IMR-90 (cell line): Measurements from ENCODE around the gene FBXL20. TPM values are rescaled to one million over a fixed set of nuclear protein-coding genes. Genes with fewer than 3 reads are reported as not detected.

ENCODE experiments used
- ATAC-seq: fragments of 200-7000 bp; cut with Tn5 transposase; 2 replicates; pipeline ENCODE4 v1.9.1; 2020; ENCODE audit warnings: low read depth, mild to moderate bottlenecking, moderate library complexity
- BruUV-seq: library from RNA; stranded (reverse); fragments of 400-500 nt; replicated peaks from 2 replicates; lab custom pipeline; 2021; lab: Mats Ljungman, UMichigan
- CTCF ChIA-PET: fragments of 300-600 bp; formaldehyde crosslinking; extraction: SDS; loops from one replicate; lab custom pipeline; 2021; ENCODE audit warnings: antibody characterized with exemption; lab: Yijun Ruan, JAX
- POLR2A ChIA-PET: fragments of 300-600 bp; sonication (Branson Sonifier 250); formaldehyde crosslinking; loops from one replicate; lab custom pipeline; 2022; ENCODE audit warnings: antibody characterized with exemption; ENCODE audit not compliant: unreplicated experiment; lab: Charles Lee
- DNase-seq: peaks from one replicate; pipeline ENCODE4 v3.0.0; 2013
- H2AFZ ChIP-seq: replicated peaks from 2 replicates; pipeline ENCODE3; 2013; ENCODE audit warnings: low read length, mild to moderate bottlenecking; ENCODE audit not compliant: poor library complexity
- H2AK5ac ChIP-seq: 2 replicates; pipeline ENCODE4 v1.6.1; 2013; ENCODE audit warnings: low read depth, low read length, inconsistent platforms
- H2AK9ac ChIP-seq: replicated peaks from 2 replicates; pipeline ENCODE3; 2013; ENCODE audit warnings: mild to moderate bottlenecking, low read depth, low read length, moderate library complexity; ENCODE audit not compliant: poor library complexity
- H2BK120ac ChIP-seq: 2 replicates; pipeline ENCODE4 v1.6.1; 2013; ENCODE audit warnings: low read depth, low read length, inconsistent platforms
- H2BK15ac ChIP-seq: 3 replicates; pipeline ENCODE4 v1.6.1; 2013; ENCODE audit warnings: low read depth, low read length, inconsistent platforms
- H2BK20ac ChIP-seq: 2 replicates; pipeline ENCODE4 v1.6.1; 2013; ENCODE audit warnings: low read depth, mild to moderate bottlenecking, inconsistent platforms, low read length, moderate library complexity
- H2BK5ac ChIP-seq: 2 replicates; pipeline ENCODE4 v1.6.1; 2013; ENCODE audit warnings: mild to moderate bottlenecking, low read depth, low read length, inconsistent platforms; ENCODE audit not compliant: poor library complexity, severe bottlenecking
- H3K14ac ChIP-seq: replicated peaks from 2 replicates; pipeline ENCODE4 v1.6.1; 2013; ENCODE audit warnings: low read depth, low read length, inconsistent platforms
- H3K18ac ChIP-seq: 2 replicates; pipeline ENCODE4 v1.6.1; 2013; ENCODE audit warnings: low read depth, low read length, control low read depth
- H3K23ac ChIP-seq: 2 replicates; pipeline ENCODE4 v1.6.1; 2013; ENCODE audit warnings: low read depth, low read length, inconsistent platforms
- H3K27ac ChIP-seq: 2 replicates; pipeline ENCODE4 v1.5.1; 2013; ENCODE audit warnings: mild to moderate bottlenecking, control low read depth, low read length; ENCODE audit not compliant: insufficient read depth
- H3K27me3 ChIP-seq: 2 replicates; pipeline ENCODE4 v1.6.1; 2013; ENCODE audit warnings: low read length; ENCODE audit not compliant: control insufficient read depth, insufficient read depth
- H3K36me3 ChIP-seq: 2 replicates; pipeline ENCODE4 v1.6.1; 2013; ENCODE audit warnings: low read length, mixed read lengths; ENCODE audit not compliant: control insufficient read depth, insufficient read depth
- H3K4ac ChIP-seq: 2 replicates; pipeline ENCODE4 v1.6.1; 2013; ENCODE audit warnings: low read depth, low read length, inconsistent platforms
- H3K4me1 ChIP-seq: 2 replicates; pipeline ENCODE4 v1.6.1; 2013; ENCODE audit warnings: low read length, mixed read lengths; ENCODE audit not compliant: control insufficient read depth, insufficient read depth
- H3K4me2 ChIP-seq: 2 replicates; pipeline ENCODE4 v1.6.1; 2013; ENCODE audit warnings: low read depth, mild to moderate bottlenecking, control low read depth, low read length, moderate library complexity
- H3K4me3 ChIP-seq: 2 replicates; pipeline ENCODE4 v1.5.1; 2013; ENCODE audit warnings: low read depth, mild to moderate bottlenecking, control low read depth, low read length, moderate library complexity; ENCODE audit not compliant: insufficient read depth
- H3K56ac ChIP-seq: 2 replicates; pipeline ENCODE4 v1.6.1; 2013; ENCODE audit warnings: low read length, inconsistent platforms; ENCODE audit not compliant: insufficient read depth; ENCODE audit errors: extremely low read depth
- H3K79me1 ChIP-seq, 2 experiments: 2 replicates each; pipeline ENCODE4 v1.6.1; 2013; ENCODE audit warnings: low read length in 2 of 2, inconsistent platforms in 1 of 2, low read depth in 1 of 2
- H3K9ac ChIP-seq: 2 replicates; pipeline ENCODE4 v1.6.1; 2013; ENCODE audit warnings: low read depth, low read length, control low read depth
- H3K9me1 ChIP-seq: 2 replicates; pipeline ENCODE4 v1.6.1; 2013; ENCODE audit warnings: low read length, inconsistent platforms; ENCODE audit not compliant: insufficient read depth
- H3K9me3 ChIP-seq: 2 replicates; pipeline ENCODE4 v1.6.1; 2013; ENCODE audit warnings: low read length; ENCODE audit not compliant: control insufficient read depth, insufficient read depth
- H4K20me1 ChIP-seq: 2 replicates; pipeline ENCODE4 v1.6.1; 2013; ENCODE audit warnings: low read length, inconsistent platforms; ENCODE audit not compliant: insufficient read depth
- H4K5ac ChIP-seq: 2 replicates; pipeline ENCODE4 v1.6.1; 2013; ENCODE audit warnings: mild to moderate bottlenecking, low read depth, low read length, control low read depth
- H4K8ac ChIP-seq, 2 experiments: 2 replicates each; pipeline ENCODE4 v1.6.1; 2013; ENCODE audit warnings: low read depth in 2 of 2, low read length in 2 of 2, control low read depth in 1 of 2, inconsistent platforms in 1 of 2
- H4K91ac ChIP-seq: 2 replicates; pipeline ENCODE4 v1.6.1; 2013; ENCODE audit warnings: low read depth, low read length, inconsistent platforms; ENCODE audit not compliant: insufficient read depth
- BHLHE40 ChIP-seq: fragments of 150-350 bp; IDR thresholded peaks from 2 replicates; pipeline ENCODE4 v1.6.1; 2016; ENCODE audit warnings: mild to moderate bottlenecking, low read depth, low read length
- CEBPB ChIP-seq: IDR thresholded peaks from 2 replicates; pipeline ENCODE4 v1.6.1; 2012; ENCODE audit warnings: low read depth, low read length, improper control_type of control experiment
- CHD1 ChIP-seq: IDR thresholded peaks from 2 replicates; pipeline ENCODE4 v1.6.1; 2012; ENCODE audit warnings: low read depth, low read length, improper control_type of control experiment
- ELK1 ChIP-seq: fragments of 150-350 bp; IDR thresholded peaks from 2 replicates; pipeline ENCODE4 v1.6.1; 2016; ENCODE audit warnings: low read depth, mild to moderate bottlenecking, low read length, moderate library complexity, borderline replicate concordance
- MAFK ChIP-seq: IDR thresholded peaks from 2 replicates; pipeline ENCODE4 v1.6.1; 2012; ENCODE audit warnings: low read depth, low read length, improper control_type of control experiment
- MAZ ChIP-seq: IDR thresholded peaks from 2 replicates; pipeline ENCODE4 v1.6.1; 2012; ENCODE audit warnings: low read depth, mild to moderate bottlenecking, low read length, improper control_type of control experiment, moderate library complexity, borderline replicate concordance
- MXI1 ChIP-seq: IDR thresholded peaks from 2 replicates; pipeline ENCODE4 v1.6.1; 2012; ENCODE audit warnings: low read depth, mild to moderate bottlenecking, low read length, moderate library complexity, borderline replicate concordance
- NFE2L2 ChIP-seq: fragments of 150-350 bp; IDR thresholded peaks from 2 replicates; pipeline ENCODE4 v1.6.1; 2016; ENCODE audit warnings: low read depth, mild to moderate bottlenecking, low read length
- RAD21 ChIP-seq: IDR thresholded peaks from 2 replicates; pipeline ENCODE4 v1.6.1; 2012; ENCODE audit warnings: low read length, improper control_type of control experiment
- RCOR1 ChIP-seq: IDR thresholded peaks from 2 replicates; pipeline ENCODE4 v1.6.1; 2012; ENCODE audit warnings: mild to moderate bottlenecking, low read length, improper control_type of control experiment; ENCODE audit not compliant: insufficient replicate concordance
- USF2 ChIP-seq: fragments of 150-350 bp; IDR thresholded peaks from 2 replicates; pipeline ENCODE4 v1.6.1; 2017; ENCODE audit warnings: mild to moderate bottlenecking, antibody characterized with exemption, low read length, low read depth
- WGBS, 2 experiments: methylation state at CpG; one replicate each; pipeline versions ENCODE4 v1.1.5 to v1.1.7; 2013; ENCODE audit warnings: missing lambda C conversion rate in 2 of 2; ENCODE audit not compliant: insufficient read length in 1 of 2; ENCODE audit errors: extremely low coverage in 2 of 2; 5-methylcytosine and 5-hydroxymethylcytosine counted together
- dilution Hi-C: fragments of 300-500 bp; cut with HindIII; formaldehyde crosslinking; loops from one replicate; pipeline ENCODE4 v1.14.3; 2018; ENCODE audit warnings: low sequenced_read_pairs; ENCODE audit not compliant: unreplicated experiment
- in situ Hi-C: fragments of 300-500 bp; cut with MboI; formaldehyde crosslinking; loops from 3 replicates; pipeline ENCODE4 v1.14.3; 2019; ENCODE audit warnings: low sequenced_read_pairs, inconsistent platforms, mixed read lengths
- intact Hi-C: fragments of 100-400 bp; cut with micrococcal nuclease; formaldehyde crosslinking; loops from 2 replicates; pipeline ENCODE4 v1.10.0; 2022
- polyA plus RNA-seq, 3 experiments: library from polyadenylated mRNA; depleted of rRNA; stranded (reverse); fragments of >200 nt; gene quantifications; 2 replicates each; pipeline ENCODE4 v1.2.3, GENCODE V29; 2012; ENCODE audit warnings: low replicate concordance in 1 of 3
- total RNA-seq: library from RNA; depleted of rRNA; stranded (reverse); fragments of >200 nt; gene quantifications from 2 replicates; pipeline ENCODE4 v1.2.3, GENCODE V29; 2012

The FBXL20 gene
- total and polyA plus RNA-seq, 2 of the 4 experiments (the other 2 are of a cell fraction): 4.1 to 13.8 TPM

- H3K4me2 ChIP-seq: no peak overlapping the region
- H3K9me1 ChIP-seq: no peaks in the 10 kb centered on the region
- H4K91ac ChIP-seq: no peak overlapping the region
- ChIA-PET POLR2A (no interaction called here), CTCF (no interaction called here)
- H4K8ac ChIP-seq: no peak overlapping the region
- H3K36me3 ChIP-seq: no peaks in the 10 kb centered on the region
- H2BK5ac ChIP-seq: no peak overlapping the region
- H4K20me1 ChIP-seq: no peaks in the 10 kb centered on the region
- dilution Hi-C loops: no loop called here
- no peak overlapping the region for H2BK15ac ChIP-seq
- H2AK9ac ChIP-seq: no peak overlapping the region
- BruUV-seq: no TSS peak
- peak overlapping the region; percentile 42; the same call in 1 of the 2 replicates for H3K23ac ChIP-seq
- DNase-seq: no peak
- H3K18ac ChIP-seq: no peak overlapping the region
- peaks cover 47% of the 10 kb centered on the region for H3K27me3 ChIP-seq
- WGBS, 2 experiments: no CpG with 5 or more reads among the region's 2 CpGs
- no peaks in the 10 kb centered on the region for H3K9me3 ChIP-seq
- no peak overlapping the region for H3K27ac ChIP-seq
- H2AK5ac ChIP-seq: no peak overlapping the region
- no peak overlapping the region for H3K14ac ChIP-seq
- H2BK20ac ChIP-seq: no peak overlapping the region
- H3K4ac ChIP-seq: no peak overlapping the region
- no peak for ATAC-seq
- no peak overlapping the region for H2BK120ac ChIP-seq
- TF ChIP-seq MXI1 (no peak), BHLHE40 (no peak), USF2 (no peak), MAFK (no peak), CHD1 (no peak), ELK1 (no peak), NFE2L2 (no peak), CEBPB (no peak), RCOR1 (no peak), MAZ (no peak), RAD21 (no peak)
- H4K5ac ChIP-seq: no peak overlapping the region
- no peak overlapping the region for H3K4me3 ChIP-seq
- intact Hi-C loops: no loop called here
- no peaks in the 10 kb centered on the region for H3K79me1 ChIP-seq
- H3K9ac ChIP-seq: no peak overlapping the region
- no peak overlapping the region for H3K56ac ChIP-seq
- in situ Hi-C loops: no loop called here
- no peak overlapping the region for H2AFZ ChIP-seq
- peaks cover 8% of the 10 kb centered on the region for H3K4me1 ChIP-seq
These were observed 174.0 kb downstream of the FBXL20 start for GRCh38 chr17:39227364-39227919.
